Hepatocyte (in vitro differentiated cells): ENCODE data around the gene SDR42E2.
"Not testable (repeated sequence)": the region's sequence is repeated elsewhere in the genome, so short reads cannot be mapped to it uniquely, and the experiment has no call there.

ENCODE experiments used
- CTCF ChIP-seq: fragments of 200-600 bp; sonication (generic); IDR thresholded peaks from 2 replicates; pipeline ENCODE4 v1.5.1; 2016; ENCODE audit warnings: antibody characterized with exemption, mild to moderate bottlenecking; ENCODE audit not compliant: poor library complexity
- EZH2phosphoT487 ChIP-seq: fragments of 200-600 bp; sonication (generic); IDR thresholded peaks from one replicate; pipeline ENCODE4 v1.6.1; 2018; ENCODE audit warnings: antibody characterized with exemption, mild to moderate bottlenecking, low read depth, moderate library complexity; ENCODE audit not compliant: unreplicated experiment, severe bottlenecking

- TF ChIP-seq CTCF, EZH2phosphoT487: not testable (repeated sequence)
Observed at GRCh38 chr16:22216832-22217225, 54.5 kb downstream of the SDR42E2 start.
